Kidney epithelial cell (primary cell): Measurements from ENCODE around the gene CCDC54. TPM values are rescaled to one million over a fixed set of nuclear protein-coding genes. Genes with fewer than 3 reads are reported as not detected.

ENCODE experiments used
- DNase-seq: peaks from one replicate; pipeline ENCODE4 v3.0.0-alpha.2; 2010; ENCODE audit warnings: low read depth
- H3K27me3 ChIP-seq: 2 replicates; pipeline ENCODE4 v1.6.0; 2011; ENCODE audit warnings: low read length; ENCODE audit not compliant: control insufficient read depth, insufficient read depth
- H3K36me3 ChIP-seq: 2 replicates; pipeline ENCODE4 v1.5.1; 2011; ENCODE audit warnings: low read length; ENCODE audit not compliant: control insufficient read depth, insufficient read depth
- H3K4me3 ChIP-seq: 2 replicates; pipeline ENCODE4 v1.5.1; 2011; ENCODE audit warnings: low read depth, mild to moderate bottlenecking, control low read depth, low read length
- CTCF ChIP-seq: IDR thresholded peaks from 2 replicates; pipeline ENCODE4 v1.5.1; 2011; ENCODE audit warnings: mild to moderate bottlenecking, moderate library complexity, low read length, control low read depth, inconsistent platforms; ENCODE audit not compliant: insufficient read depth, poor library complexity, severe bottlenecking
- total RNA-seq: library from RNA; depleted of rRNA; stranded (reverse); fragments of >200 nt; gene quantifications from 2 replicates; pipeline ENCODE4 v1.2.3, GENCODE V29; 2015

The CCDC54 gene
- total RNA-seq, 1 donor from 2014 or later: not detected

- Histone ChIP-seq H3K27me3 (no peaks in the 10 kb centered on the region), H3K4me3 (no peak overlapping the region), H3K36me3 (no peaks in the 10 kb centered on the region)
- no peak for DNase-seq
- TF ChIP-seq CTCF: no peak
Measured at GRCh38 chr3:107394502-107394901, 17.3 kb downstream of the CCDC54 start.

GRCh38 chr3:107395066-107395465, 17.8 kb downstream of the CCDC54 start:
- no peaks in the 10 kb centered on the region for H3K36me3 ChIP-seq
- H3K4me3 ChIP-seq: no peak overlapping the region
- DNase-seq: no peak
- TF ChIP-seq CTCF: no peak
- no peaks in the 10 kb centered on the region for H3K27me3 ChIP-seq

- Histone ChIP-seq H3K4me3 (no peak overlapping the region), H3K36me3 (no peaks in the 10 kb centered on the region), H3K27me3 (no peaks in the 10 kb centered on the region)
- DNase-seq: no peak
- no peak for TF ChIP-seq CTCF
Measured at GRCh38 chr3:107401301-107401700, 24.1 kb downstream of the CCDC54 start.

- H3K4me3 ChIP-seq: no peak overlapping the region
- H3K36me3 ChIP-seq: no peaks in the 10 kb centered on the region
- no peak for TF ChIP-seq CTCF
- no peak for DNase-seq
- H3K27me3 ChIP-seq: no peaks in the 10 kb centered on the region
Measured at GRCh38 chr3:107402214-107402613, 25.0 kb downstream of the CCDC54 start.

- no peak overlapping the region for H3K4me3 ChIP-seq
- no peak for TF ChIP-seq CTCF
- no peaks in the 10 kb centered on the region for H3K27me3 ChIP-seq
- no peaks in the 10 kb centered on the region for H3K36me3 ChIP-seq
- no peak for DNase-seq
Measured at GRCh38 chr3:107404727-107405469, 27.7 kb downstream of the CCDC54 start.

GRCh38 chr3:107407355-107407754, 30.1 kb downstream of the CCDC54 start:
- no peaks in the 10 kb centered on the region for H3K27me3 ChIP-seq
- no peak for DNase-seq
- TF ChIP-seq CTCF: no peak

More at GRCh38 chr3:107407355-107407754, 30.1 kb downstream of the CCDC54 start:
- no peak overlapping the region for H3K4me3 ChIP-seq
- no peaks in the 10 kb centered on the region for H3K36me3 ChIP-seq
